HFF-Myc (cell line): ENCODE measurements around the gene ITPK1.
"Not testable (repeated sequence)": the region's sequence is repeated elsewhere in the genome, so short reads cannot be mapped to it uniquely, and the experiment has no call there.

ENCODE experiments used
- DNase-seq: peaks from one replicate; pipeline ENCODE4 v3.0.0-alpha.2; 2011; ENCODE audit warnings: low read depth; ENCODE audit errors: extremely low read depth
- H3K4me3 ChIP-seq: replicated peaks from 2 replicates; pipeline ENCODE4 v1.5.1; 2011; ENCODE audit warnings: low read depth, mild to moderate bottlenecking, control low read depth, low read length
- TF ChIP-seq, protein P1 (sequence below): IDR thresholded peaks from 2 replicates; pipeline ENCODE4 v1.5.1; 2012; ENCODE audit warnings: mild to moderate bottlenecking, low read depth, low read length, control low read depth; ENCODE audit errors: missing control alignments

Gene ITPK1

DNA sequence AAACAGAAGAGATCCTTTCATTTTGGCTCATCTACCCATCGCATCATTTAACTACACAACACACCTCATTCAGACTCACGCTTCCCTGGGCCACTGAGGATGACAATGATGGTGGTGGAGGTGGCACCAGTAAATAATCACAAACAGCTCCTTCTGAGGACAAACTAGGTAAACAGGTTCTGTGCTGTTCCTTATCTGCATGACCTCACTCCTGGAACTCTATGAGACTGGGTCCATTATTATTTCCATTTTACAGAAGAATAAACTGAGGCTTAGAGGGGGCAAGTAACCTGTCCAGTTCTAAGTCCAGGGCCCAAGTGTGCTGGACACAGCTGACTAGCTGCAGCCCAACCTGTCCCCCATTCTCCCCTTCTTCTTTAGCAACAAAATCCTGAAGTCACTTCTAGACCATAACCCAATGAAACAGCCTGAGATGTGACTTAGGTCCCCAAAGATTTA lies 50.4 kb downstream of the ITPK1 start:
- TF ChIP-seq, protein P1, sequence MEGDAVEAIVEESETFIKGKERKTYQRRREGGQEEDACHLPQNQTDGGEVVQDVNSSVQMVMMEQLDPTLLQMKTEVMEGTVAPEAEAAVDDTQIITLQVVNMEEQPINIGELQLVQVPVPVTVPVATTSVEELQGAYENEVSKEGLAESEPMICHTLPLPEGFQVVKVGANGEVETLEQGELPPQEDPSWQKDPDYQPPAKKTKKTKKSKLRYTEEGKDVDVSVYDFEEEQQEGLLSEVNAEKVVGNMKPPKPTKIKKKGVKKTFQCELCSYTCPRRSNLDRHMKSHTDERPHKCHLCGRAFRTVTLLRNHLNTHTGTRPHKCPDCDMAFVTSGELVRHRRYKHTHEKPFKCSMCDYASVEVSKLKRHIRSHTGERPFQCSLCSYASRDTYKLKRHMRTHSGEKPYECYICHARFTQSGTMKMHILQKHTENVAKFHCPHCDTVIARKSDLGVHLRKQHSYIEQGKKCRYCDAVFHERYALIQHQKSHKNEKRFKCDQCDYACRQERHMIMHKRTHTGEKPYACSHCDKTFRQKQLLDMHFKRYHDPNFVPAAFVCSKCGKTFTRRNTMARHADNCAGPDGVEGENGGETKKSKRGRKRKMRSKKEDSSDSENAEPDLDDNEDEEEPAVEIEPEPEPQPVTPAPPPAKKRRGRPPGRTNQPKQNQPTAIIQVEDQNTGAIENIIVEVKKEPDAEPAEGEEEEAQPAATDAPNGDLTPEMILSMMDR = no peak
- no peak overlapping the region for H3K4me3 ChIP-seq
- no peak for DNase-seq

DNA sequence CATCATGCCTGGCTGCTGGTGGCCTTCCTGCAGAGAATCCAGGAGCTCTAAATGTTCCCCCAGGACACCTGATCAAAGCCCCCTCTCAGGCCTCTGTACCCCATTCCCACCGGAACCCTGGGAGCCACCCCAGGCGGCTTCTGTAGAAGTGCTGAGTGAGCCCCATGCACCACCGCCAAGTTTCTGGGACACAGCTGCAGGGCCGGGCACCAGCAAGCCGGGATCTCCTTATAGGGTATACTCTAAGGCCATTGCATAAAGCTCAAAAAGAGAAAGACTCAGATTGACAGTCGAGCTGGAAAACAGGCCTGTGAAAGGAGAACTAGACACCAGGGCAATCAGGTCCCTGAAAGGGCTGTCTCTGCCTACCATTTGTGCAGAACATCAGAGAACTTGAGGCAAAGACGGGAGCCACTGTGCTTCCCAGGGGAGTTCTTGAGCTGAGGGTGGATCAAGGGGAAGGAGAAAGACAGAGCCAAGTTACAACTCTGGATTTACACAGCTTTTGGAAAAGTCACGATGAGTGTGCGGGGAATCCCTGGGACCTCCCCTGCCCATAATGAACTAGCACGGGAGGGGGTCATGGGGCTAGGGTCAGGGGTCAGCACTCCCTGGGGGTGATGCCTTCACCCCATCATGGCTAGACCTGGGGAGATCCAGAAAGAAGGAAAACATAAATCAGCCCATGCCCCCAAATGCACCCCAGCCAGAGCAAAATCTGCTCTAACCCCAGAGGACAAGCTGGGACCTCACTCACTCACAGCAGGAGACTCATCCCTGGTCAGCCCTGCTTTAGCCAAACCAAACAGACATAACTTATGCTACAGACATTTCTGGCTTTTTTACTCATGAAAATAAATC lies 51.1 kb downstream of the ITPK1 start:
- TF ChIP-seq, protein P1 = no peak
- no peak overlapping the region for H3K4me3 ChIP-seq
- DNase-seq = no peak

DNA sequence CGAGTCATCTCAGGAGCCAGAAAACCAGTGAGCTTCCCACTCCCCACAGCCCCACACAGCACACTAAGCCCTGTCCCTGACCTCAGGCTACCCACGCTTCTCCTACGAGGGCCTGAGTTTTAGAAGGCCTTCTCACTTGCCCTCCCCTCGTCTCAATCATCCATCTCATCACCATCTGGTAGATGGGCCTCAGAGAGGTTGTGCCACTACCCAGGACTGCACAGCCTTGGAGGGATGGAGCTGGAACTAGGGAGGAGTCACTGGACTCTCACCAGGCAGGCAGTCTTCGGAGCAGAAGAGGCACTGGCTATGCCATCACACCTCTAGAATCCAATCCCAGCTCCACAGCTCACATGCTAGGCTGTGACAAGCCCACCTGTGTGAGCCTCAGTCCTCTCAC lies 52.3 kb downstream of the ITPK1 start:
- no peak for DNase-seq
- TF ChIP-seq, protein P1 = no peak
- H3K4me3 ChIP-seq = no peak overlapping the region

DNA sequence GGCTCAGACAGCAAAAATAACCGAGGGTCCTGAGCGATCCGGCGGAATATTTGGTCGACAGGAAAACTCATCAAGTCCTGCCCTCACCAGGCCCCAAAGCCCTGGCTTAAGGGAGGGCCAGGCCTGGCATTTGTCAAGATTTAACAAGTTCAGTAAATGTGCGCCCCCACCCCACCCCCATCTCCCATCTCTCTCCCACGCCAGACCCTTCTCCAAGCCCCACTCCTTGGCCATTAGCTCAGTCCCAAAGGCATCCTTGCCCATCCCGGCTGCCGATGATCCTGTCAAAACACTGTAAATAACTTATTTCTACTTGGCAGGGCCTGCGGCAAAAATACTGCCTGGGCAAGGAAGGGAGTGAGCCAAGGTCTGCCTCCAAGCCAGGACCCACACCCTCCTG lies 52.8 kb downstream of the ITPK1 start:
- H3K4me3 ChIP-seq = no peak overlapping the region
- no peak for DNase-seq
- TF ChIP-seq, protein P1 = no peak

DNA sequence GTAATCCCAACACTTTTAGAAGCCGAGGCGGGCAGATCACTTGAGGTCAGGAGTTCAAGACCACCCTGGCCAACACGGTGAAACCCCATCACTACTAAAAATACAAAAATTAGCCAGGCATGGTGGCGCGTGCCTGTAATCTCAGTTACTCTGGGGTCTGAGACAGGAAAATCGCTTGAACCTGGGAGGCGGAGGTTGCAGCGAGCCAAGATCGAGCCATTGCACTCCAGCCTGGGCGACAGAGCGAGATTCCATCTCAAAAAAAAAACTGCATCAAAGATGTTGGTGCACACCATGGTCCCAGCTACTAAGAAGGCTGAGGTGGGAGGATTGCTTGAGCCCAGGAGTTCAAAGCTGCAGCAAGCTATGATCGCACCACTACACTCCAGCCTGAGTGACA lies 53.7 kb downstream of the ITPK1 start:
- not testable (repeated sequence) for H3K4me3 ChIP-seq, DNase-seq

DNA sequence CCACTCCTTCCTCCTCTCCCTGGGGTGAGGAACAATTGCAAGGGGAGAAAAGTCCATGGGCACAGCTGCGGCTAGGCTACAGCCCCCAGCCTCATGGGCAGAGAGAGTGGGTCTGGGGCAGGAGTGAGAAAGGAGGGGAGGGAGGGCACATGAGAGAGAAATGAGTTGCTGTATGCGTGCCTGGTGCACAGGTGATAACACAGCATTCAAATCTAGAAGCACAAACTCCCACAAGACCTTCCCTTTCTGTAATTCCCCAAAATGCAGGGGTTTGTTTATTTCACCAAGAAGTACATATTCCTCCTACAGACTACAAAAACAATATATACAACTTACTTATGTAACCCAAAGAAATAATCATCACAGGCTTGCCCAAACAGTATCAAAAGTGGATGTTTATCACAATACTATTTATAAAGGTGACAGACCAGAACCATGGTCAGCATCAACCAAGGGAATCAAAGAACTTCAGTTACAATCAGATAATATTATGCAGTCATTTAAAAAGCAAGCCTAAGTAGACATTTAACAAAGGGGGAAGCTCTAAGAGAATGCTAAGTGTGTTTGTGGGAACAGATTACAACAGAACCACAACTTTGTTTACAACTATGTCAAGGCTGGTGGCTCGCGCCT lies 54.2 kb downstream of the ITPK1 start:
- no peak overlapping the region for H3K4me3 ChIP-seq
- no peak for DNase-seq
- TF ChIP-seq, protein P1 = no peak

DNA sequence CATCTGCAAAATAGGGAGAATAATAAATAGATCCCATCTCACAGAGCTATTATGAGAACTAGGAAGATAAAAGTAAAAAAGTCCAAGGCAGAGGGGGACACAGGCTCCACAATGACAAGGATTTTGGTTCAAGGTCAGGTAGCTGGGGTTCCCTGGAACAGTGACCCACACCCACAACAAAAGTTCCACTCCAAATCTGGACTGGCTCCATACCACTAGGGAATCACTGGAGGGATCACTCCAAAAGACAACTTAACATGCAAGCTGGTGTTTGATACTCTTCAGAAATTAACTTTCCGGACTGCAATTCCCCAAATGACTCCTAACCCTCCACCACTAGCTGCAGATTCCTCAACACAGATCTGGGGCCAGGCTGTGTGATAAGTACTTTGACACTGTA lies 54.9 kb downstream of the ITPK1 start:
- TF ChIP-seq, protein P1 = no peak
- DNase-seq = no peak
- no peak overlapping the region for H3K4me3 ChIP-seq
